PC-9 (cell line): ENCODE results near the gene RITA1. TPM values are rescaled to one million over a fixed set of nuclear protein-coding genes. Genes with fewer than 3 reads are reported as not detected.
"Not testable (repeated sequence)": the region's sequence is repeated elsewhere in the genome, so short reads cannot be mapped to it uniquely, and the experiment has no call there.

Source experiments
- BruUV-seq: library from RNA; stranded (reverse); fragments of 400-500 nt; replicated peaks from 2 replicates; lab custom pipeline; 2021; lab: Mats Ljungman, UMichigan
- CTCF ChIA-PET: fragments of 300-600 bp; sonication (Branson Sonifier 250); formaldehyde crosslinking; loops from one replicate; lab custom pipeline; 2022; ENCODE audit warnings: antibody characterized with exemption; lab: Charles Lee
- POLR2A ChIA-PET: fragments of 300-600 bp; sonication (Branson Sonifier 250); formaldehyde crosslinking; loops from one replicate; lab custom pipeline; 2022; ENCODE audit warnings: antibody characterized with exemption; ENCODE audit not compliant: unreplicated experiment; lab: Charles Lee
- DNase-seq, 2 experiments: peaks; one replicate each; pipeline versions ENCODE4 v3.0.0 to v3.0.0-alpha.2; 2015 to 2022; ENCODE audit warnings: mixed read lengths in 1 of 2
- H2AFZ ChIP-seq: fragments of 200-600 bp; sonication (generic); 2 replicates; pipeline ENCODE4 v1.8.1; 2017; ENCODE audit warnings: antibody characterized with exemption
- H3F3A ChIP-seq: fragments of 200-600 bp; sonication (generic); 2 replicates; pipeline ENCODE4 v1.8.1; 2017; ENCODE audit warnings: antibody characterized with exemption, mild to moderate bottlenecking, low read depth; ENCODE audit not compliant: insufficient read depth
- H3K27ac ChIP-seq: fragments of 200-600 bp; sonication (generic); 2 replicates; pipeline ENCODE4 v1.6.1; 2016; ENCODE audit warnings: mixed run types
- H3K27me3 ChIP-seq: fragments of 200-600 bp; sonication (generic); 2 replicates; pipeline ENCODE4 v1.6.1; 2016; ENCODE audit warnings: low read depth, mixed run types; ENCODE audit not compliant: insufficient read depth
- H3K36me3 ChIP-seq: fragments of 200-600 bp; sonication (generic); 2 replicates; pipeline ENCODE4 v1.6.1; 2016; ENCODE audit warnings: low read depth, mixed run types
- H3K4me1 ChIP-seq: fragments of 200-600 bp; sonication (generic); replicated peaks from 2 replicates; pipeline ENCODE4 v1.6.1; 2016; ENCODE audit warnings: mixed run types; ENCODE audit not compliant: insufficient read depth
- H3K4me2 ChIP-seq: fragments of 200-600 bp; sonication (generic); 2 replicates; pipeline ENCODE4 v1.6.1; 2017; ENCODE audit warnings: mixed run types
- H3K4me3 ChIP-seq: fragments of 200-600 bp; sonication (generic); 2 replicates; pipeline ENCODE4 v1.6.1; 2016; ENCODE audit warnings: mixed run types
- H3K79me2 ChIP-seq: fragments of 200-600 bp; sonication (generic); 2 replicates; pipeline ENCODE4 v1.6.1; 2017; ENCODE audit warnings: low read depth, mixed run types
- H3K9me2 ChIP-seq: fragments of 200-600 bp; sonication (generic); 2 replicates; pipeline ENCODE4 v1.8.1; 2017; ENCODE audit warnings: mild to moderate bottlenecking; ENCODE audit not compliant: insufficient read depth
- H3K9me3 ChIP-seq: fragments of 200-600 bp; sonication (generic); 2 replicates; pipeline ENCODE4 v1.8.1; 2016; ENCODE audit warnings: low read depth; ENCODE audit not compliant: insufficient read depth
- H4K20me1 ChIP-seq: fragments of 200-600 bp; sonication (generic); 2 replicates; pipeline ENCODE4 v1.8.1; 2017; ENCODE audit not compliant: insufficient read depth
- EZH2 ChIP-seq: fragments of 200-600 bp; sonication (generic); IDR thresholded peaks from 2 replicates; pipeline ENCODE4 v1.8.0; 2017; ENCODE audit warnings: antibody characterized with exemption, low read depth
- intact Hi-C: fragments of 100-400 bp; cut with micrococcal nuclease; formaldehyde crosslinking; loops from one replicate; pipeline ENCODE4 v1.10.0; 2022; ENCODE audit not compliant: unreplicated experiment
- total RNA-seq: library from RNA; stranded (reverse); gene quantifications from 2 replicates; pipeline ENCODE4 v1.2.3, GENCODE V29; 2021
- TF ChIP-seq, protein P1 (sequence below): fragments of 200-600 bp; sonication (generic); conservative IDR thresholded peaks from 2 replicates; pipeline ENCODE4 v1.6.1; 2017; ENCODE audit warnings: mixed run types, antibody characterized with exemption, mild to moderate bottlenecking, moderate library complexity

RITA1 gene
- total RNA-seq, 1 experiment from 2014 or later: 16.1 TPM

DNA sequence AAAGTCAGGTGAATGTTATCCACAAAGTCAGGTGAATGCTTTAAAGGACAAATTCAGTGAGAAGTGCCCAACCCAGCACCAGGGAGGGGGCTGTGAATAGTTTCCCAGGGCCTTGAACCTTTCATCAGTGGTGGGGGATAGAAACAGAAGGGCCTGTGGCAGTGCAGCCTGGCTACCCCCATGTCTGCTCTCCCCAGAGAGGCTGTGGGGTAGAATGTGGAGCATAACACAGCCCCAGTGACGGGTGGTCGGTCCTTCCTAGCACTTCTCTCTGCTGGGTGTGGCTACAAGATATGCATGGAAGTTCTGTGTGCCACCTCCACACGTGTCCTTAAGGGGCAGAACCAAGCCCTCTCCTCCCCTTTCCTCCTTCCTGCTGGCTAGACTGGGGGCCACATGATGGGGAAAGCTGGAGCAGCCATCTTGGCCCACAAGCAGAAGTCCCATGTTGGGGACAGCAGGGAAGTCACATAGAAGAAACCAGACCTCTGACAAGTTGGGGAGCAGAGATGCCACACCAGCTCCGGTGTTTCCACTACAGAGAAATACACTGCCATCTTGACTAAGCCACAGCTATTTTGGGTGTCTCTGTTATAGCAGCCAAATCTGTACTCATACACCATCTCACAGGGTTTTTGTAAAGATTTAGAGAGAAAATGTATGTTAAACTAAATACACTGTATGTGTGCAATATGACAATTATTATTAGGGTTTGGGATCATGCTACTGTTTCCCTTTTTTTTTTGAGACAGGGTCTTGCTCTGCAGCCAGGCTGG is 17.0 kb downstream of the RITA1 start:
- Histone ChIP-seq H3K4me3 (no peak overlapping the region), H4K20me1 (no peaks in the 10 kb centered on the region), H2AFZ (no peak overlapping the region), H3K79me2 (no peaks in the 10 kb centered on the region), H3K9me2 (no peaks in the 10 kb centered on the region), H3K27ac (no peak overlapping the region), H3K27me3 (no peaks in the 10 kb centered on the region), H3K4me1 (peaks cover 12% of the 10 kb centered on the region), H3K4me2 (no peak overlapping the region), H3F3A (peaks cover 17% of the 10 kb centered on the region; the same call in 1 of the 2 replicates), H3K36me3 (no peaks in the 10 kb centered on the region), H3K9me3 (no peaks in the 10 kb centered on the region)
- TF ChIP-seq, protein P1, sequence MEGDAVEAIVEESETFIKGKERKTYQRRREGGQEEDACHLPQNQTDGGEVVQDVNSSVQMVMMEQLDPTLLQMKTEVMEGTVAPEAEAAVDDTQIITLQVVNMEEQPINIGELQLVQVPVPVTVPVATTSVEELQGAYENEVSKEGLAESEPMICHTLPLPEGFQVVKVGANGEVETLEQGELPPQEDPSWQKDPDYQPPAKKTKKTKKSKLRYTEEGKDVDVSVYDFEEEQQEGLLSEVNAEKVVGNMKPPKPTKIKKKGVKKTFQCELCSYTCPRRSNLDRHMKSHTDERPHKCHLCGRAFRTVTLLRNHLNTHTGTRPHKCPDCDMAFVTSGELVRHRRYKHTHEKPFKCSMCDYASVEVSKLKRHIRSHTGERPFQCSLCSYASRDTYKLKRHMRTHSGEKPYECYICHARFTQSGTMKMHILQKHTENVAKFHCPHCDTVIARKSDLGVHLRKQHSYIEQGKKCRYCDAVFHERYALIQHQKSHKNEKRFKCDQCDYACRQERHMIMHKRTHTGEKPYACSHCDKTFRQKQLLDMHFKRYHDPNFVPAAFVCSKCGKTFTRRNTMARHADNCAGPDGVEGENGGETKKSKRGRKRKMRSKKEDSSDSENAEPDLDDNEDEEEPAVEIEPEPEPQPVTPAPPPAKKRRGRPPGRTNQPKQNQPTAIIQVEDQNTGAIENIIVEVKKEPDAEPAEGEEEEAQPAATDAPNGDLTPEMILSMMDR: no peak
- TF ChIP-seq EZH2: no peak
- intact Hi-C loops: no loop called here
- ChIA-PET POLR2A (no interaction called here), CTCF (no interaction called here)
- no TSS peak for BruUV-seq
- no peak for DNase-seq

DNA sequence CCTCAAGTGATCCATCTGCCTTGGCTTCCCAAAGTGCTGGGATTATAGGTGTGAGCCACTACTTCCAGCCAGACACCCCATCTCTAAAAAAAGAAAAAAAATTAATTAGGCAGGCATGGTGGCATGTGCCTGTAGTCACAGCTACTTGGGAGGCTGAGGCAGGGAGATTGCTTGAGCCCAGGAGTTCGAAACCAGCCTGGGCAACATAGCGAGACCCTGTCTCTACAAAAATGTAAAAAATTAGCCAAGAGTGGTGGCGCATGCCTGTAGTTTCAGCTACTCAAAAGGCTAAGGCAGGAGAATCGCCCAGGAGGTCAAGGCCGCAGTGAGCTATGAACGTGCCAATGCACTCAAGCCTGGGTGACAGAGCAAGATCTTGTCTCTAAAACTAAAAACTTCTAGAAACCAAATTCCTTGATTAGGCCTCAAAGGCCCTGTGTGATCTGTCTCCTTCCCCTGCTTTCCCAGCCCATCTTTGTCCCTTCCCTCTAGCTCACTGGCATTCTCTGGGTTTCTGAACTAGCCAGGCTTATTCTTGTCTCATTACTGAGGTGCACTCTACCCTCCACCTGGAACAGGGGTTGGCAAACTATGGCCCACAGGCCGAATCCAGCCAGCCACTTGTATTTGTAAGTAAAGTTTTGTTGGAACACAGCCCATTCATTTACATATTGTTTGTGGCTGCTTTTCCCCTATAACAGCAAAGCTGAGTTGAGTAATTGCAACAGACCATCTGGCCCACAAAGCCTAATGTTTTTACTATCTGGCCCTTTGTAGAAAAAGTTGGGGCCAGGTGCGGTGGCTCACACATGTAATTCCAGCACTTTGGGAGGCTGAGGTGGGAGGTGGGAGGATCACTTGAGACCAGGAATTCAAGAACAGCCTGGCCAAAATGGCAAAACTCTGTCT is 18.6 kb downstream of the RITA1 start:
- no peaks in the 10 kb centered on the region for H3K27me3 ChIP-seq
- ChIA-PET CTCF (no interaction called here), POLR2A (interaction anchor here (0.6 kb wide), 2 partner anchors 70 to 131 kb away, joined by 4 to 6 read pairs; partner anchors contain the start of gene SLC8B1)
- 0 out of 2 replicates have a peak overlapping the region, but pooled peaks have one; percentile 14 for H3K27ac ChIP-seq
- no peaks in the 10 kb centered on the region for H3K9me3 ChIP-seq
- H3K79me2 ChIP-seq: no peaks in the 10 kb centered on the region
- no peak for DNase-seq
- TF ChIP-seq EZH2: no peak
- TF ChIP-seq, protein P1: no peak
- peaks cover 12% of the 10 kb centered on the region for H3K4me1 ChIP-seq
- peaks cover 16% of the 10 kb centered on the region; the same call in 1 of the 2 replicates for H3F3A ChIP-seq
- H3K36me3 ChIP-seq: no peaks in the 10 kb centered on the region
- H3K4me2 ChIP-seq: no peak overlapping the region
- no peaks in the 10 kb centered on the region for H3K9me2 ChIP-seq
- H3K4me3 ChIP-seq: no peak overlapping the region
- H4K20me1 ChIP-seq: no peaks in the 10 kb centered on the region
- intact Hi-C loops: no loop called here
- H2AFZ ChIP-seq: no peak overlapping the region
- BruUV-seq: no TSS peak

DNA sequence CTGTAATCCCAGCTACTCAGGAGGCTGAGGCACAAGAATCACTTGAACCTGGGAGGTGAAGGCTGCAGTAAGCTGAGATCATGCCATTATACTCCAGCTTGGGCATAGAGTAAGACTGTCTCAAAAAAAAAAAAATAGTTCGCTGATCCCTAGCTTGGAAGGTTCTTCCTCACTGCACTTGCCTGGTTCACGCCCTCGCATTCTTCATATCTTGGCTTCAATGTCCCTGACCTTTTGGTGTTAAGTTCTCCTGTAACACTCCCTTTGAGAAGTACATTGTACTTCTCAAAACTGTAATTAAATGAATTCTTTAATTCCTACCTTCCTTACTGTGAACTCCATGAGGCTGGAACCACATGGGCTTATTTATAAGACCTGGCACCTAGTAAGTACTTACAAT is 19.3 kb downstream of the RITA1 start:
- POLR2A ChIA-PET: interaction anchor here (0.6 kb wide), 3 partner anchors 9 to 130 kb away, joined by 4 to 7 read pairs (median 6); partner anchors contain the start of gene SLC8B1
- intact Hi-C loops: no loop called here

DNA sequence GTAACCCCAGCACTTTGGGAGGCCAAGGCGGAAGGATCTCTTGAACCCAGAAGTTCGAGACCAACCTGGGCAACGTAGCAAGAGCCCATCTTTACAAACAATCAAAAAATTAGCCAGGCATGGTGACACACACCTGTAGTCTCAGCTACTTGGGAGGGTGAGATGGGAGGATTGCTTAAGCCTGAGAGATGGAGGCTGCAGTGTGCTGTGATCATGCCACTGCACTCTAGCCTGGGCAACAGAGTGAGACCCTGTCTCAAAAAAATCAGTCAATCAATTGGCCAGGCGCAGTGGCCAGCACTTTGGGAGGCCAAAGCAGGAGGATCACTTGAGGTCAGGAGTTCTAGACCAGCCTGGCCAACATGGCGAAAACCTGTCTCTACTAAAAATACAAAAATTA is 21.3 kb downstream of the RITA1 start:
- CTCF ChIA-PET, H3K27ac ChIP-seq: not testable (repeated sequence)

More for the DNA sequence above, 19.3 kb downstream of the RITA1 start:
- BruUV-seq: no TSS peak
- CTCF ChIA-PET: interaction anchor here (0.6 kb wide), 1 partner anchor 17 kb away, joined by 4 read pairs; no protein-coding TSS in a partner anchor
- Histone ChIP-seq H3K4me2 (no peak overlapping the region), H3K9me2 (no peaks in the 10 kb centered on the region), H2AFZ (no peak overlapping the region), H3K4me1 (peaks cover 12% of the 10 kb centered on the region), H3K36me3 (no peaks in the 10 kb centered on the region), H3F3A (peaks cover 16% of the 10 kb centered on the region; the same call in 1 of the 2 replicates), H3K27me3 (no peaks in the 10 kb centered on the region), H3K79me2 (no peaks in the 10 kb centered on the region), H4K20me1 (no peaks in the 10 kb centered on the region), H3K9me3 (no peaks in the 10 kb centered on the region), H3K4me3 (no peak overlapping the region), H3K27ac (peak overlapping the region; percentile 21)
- TF ChIP-seq EZH2: no peak
- TF ChIP-seq, protein P1: no peak
- DNase-seq: peak in 1 of 2 experiments; percentile 59

More for the DNA sequence above, 21.3 kb downstream of the RITA1 start:
- POLR2A ChIA-PET, H3K36me3 ChIP-seq, H3K79me2 ChIP-seq, H3K27me3 ChIP-seq, H2AFZ ChIP-seq, H3K4me3 ChIP-seq, H3K4me2 ChIP-seq, DNase-seq, intact Hi-C loops, H4K20me1 ChIP-seq, H3K9me3 ChIP-seq, H3K9me2 ChIP-seq: not testable (repeated sequence)
- peaks cover 16% of the 10 kb centered on the region; the same call in 1 of the 2 replicates for H3F3A ChIP-seq
- peaks cover 12% of the 10 kb centered on the region for H3K4me1 ChIP-seq
- TSS peak; percentile 83 for BruUV-seq
